ENCODE data around the gene ST3GAL3.
A peak's percentile ranks its signal among the peaks of the same experiment; 100 is the strongest.

Gene ST3GAL3, protein sequence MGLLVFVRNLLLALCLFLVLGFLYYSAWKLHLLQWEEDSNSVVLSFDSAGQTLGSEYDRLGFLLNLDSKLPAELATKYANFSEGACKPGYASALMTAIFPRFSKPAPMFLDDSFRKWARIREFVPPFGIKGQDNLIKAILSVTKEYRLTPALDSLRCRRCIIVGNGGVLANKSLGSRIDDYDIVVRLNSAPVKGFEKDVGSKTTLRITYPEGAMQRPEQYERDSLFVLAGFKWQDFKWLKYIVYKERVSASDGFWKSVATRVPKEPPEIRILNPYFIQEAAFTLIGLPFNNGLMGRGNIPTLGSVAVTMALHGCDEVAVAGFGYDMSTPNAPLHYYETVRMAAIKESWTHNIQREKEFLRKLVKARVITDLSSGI

DNA sequence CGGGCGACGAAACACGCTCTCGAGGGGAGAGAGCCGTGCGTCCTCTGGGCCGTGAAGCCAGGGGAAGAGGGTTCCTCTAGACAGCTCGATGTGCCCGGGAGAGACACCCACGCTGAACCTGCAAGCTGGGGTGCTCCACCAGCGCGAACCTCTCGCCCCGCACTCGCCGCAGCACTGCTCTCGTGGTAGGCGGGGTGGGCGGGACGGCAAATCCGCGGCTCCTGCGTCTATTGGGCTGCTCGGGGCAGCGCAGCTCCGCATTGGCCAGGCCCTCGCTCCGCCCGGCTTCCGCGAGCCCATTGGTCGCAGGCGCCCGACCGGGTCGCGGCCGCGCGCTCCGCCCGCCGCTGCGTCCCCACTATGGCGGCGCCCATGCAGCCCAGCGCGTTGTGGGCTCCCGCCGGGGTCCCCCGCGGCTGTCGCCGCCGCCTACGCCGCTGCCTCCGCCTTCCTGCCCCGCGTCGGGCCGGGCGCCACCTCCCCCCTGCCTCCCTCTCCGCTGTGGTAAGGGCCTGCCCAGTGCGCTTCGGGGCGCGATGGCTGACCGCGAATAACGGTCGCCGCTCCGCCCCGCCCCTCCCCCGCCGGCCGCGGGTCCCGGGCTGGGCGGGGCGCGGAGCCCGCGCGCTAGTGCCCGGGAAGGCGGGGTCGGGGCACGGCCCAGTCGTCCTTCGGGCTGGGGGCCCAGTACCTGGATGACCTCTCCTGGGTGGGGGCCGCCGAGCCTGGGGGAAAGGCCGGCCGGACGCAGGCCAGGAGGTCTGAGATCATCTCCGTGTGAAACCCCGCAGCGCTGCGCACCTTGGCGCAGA is at the start of gene ST3GAL3:
Gene ST3GAL3, plus strand, starts transcription at position 347 of the 812 bp plus-strand sequence. CDS start 28,727 bp downstream, outside the sequence.
- Mint-ChIP-seq H3K36me3 (peaks cover 40% of the 10 kb centered on the region), H3K4me1 (peaks cover 39% of the 10 kb centered on the region), H3K4me3 (peak within 1 kb of the TSS; percentile 92), H3K27ac (peak within 1 kb of the TSS; percentile 75), H3K9me3 (no peaks in the 10 kb centered on the region), H3K27me3 (no peaks in the 10 kb centered on the region)
- ATAC-seq: peak; percentile 98

DNA sequence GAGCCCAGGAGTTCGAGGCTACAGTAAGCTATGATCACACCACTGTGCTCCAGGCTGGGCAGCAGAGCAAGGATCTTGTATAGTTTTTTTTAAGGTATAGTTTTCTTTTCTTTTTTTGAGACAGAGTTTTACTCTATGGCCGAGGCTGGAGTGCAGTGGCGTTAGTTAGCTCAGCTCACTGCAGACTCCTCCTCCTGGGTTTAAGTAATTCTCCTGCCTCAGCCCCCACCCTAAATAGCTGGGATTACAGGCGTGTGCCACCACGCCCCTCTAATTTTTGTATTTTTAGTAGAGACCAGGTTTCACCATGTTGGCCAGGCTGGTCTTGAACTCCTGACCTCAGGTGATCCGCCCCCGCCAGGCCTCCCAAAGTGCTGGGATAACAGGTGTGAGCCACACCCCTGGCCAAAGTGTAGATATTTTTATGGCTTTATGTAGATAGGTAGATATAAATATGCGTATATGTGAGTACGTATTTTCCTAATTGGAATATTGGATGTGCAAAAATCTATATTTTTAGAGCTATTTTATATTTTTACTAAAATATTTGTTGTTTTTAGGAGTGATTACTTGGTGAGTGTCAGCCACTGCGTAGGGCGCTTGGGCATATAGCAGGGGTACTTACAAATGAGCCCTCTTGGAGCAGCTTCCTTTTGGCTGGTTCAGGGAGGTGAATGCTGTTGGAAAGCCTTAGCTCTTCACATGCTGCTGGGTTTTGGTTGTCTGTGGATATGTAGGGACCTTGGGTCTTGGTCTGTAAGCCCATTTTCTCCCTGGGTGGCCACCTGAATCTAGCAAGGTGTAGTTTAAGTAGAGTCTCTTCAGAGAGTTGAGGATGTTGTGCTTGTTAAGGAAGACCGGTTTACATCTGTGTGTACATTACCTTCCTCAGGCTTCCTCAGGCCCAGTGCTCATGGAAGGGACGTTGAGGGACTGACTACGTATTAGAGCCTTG is 47.8 kb upstream of the ST3GAL3 start:
- Mint-ChIP-seq H3K27ac (no peak overlapping the region), H3K9me3 (no peaks in the 10 kb centered on the region), H3K36me3 (peaks cover 58% of the 10 kb centered on the region), H3K4me1 (peaks cover 22% of the 10 kb centered on the region), H3K4me3 (no peak overlapping the region), H3K27me3 (no peaks in the 10 kb centered on the region)
- ATAC-seq: no peak

DNA sequence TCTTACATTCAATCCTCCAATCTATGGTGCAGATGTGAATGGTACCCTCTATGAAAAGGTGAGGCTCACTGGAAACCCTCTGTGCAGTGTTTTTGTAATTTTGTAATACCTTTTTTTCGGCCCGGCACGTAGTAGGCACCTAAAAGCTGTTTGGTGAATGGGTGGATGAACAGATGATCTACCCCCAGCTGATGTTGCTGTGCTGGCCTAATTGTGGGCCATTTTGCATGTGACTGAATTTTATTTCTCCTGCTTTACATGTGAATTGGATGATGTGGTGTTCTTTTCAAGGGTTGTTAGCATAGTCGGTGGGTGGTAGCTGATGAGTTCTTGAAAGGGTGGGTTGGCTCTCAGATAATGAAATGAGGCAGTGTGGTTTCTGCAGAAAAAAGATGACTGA is 47.0 kb upstream of the ST3GAL3 start:
- H3K27ac Mint-ChIP-seq: no peak overlapping the region
- peaks cover 59% of the 10 kb centered on the region for H3K36me3 Mint-ChIP-seq

DNA sequence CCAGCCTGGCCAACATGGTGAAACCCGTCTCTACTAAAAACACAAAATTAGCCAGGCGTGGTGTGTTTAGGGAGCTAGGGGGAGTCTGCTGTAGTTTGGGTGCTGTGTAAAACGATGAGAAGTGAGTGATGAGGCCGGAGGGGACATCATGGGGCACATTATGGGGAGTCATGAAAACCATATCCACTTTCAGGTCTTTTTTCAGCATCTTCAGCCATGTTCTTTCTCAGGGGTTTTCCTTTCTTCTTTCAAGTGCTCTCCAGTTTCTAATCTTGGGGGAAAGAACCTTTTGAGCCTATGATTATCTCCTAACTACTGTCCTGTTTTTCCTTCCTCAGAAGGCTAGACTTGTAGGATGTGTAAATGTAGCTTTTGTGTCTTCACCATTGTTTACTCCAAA is 43.0 kb upstream of the ST3GAL3 start:
- peaks cover 14% of the 10 kb centered on the region for H3K4me1 Mint-ChIP-seq
- H3K36me3 Mint-ChIP-seq: peaks cover 83% of the 10 kb centered on the region
- no peaks in the 10 kb centered on the region for H3K27me3 Mint-ChIP-seq
- H3K9me3 Mint-ChIP-seq: no peaks in the 10 kb centered on the region
- peak overlapping the region; percentile 38 for H3K27ac Mint-ChIP-seq
- ATAC-seq: no peak
- H3K4me3 Mint-ChIP-seq: no peak overlapping the region

More for the DNA sequence above, 47.0 kb upstream of the ST3GAL3 start:
- no peak for ATAC-seq
- Mint-ChIP-seq H3K27me3 (no peaks in the 10 kb centered on the region), H3K4me1 (peaks cover 25% of the 10 kb centered on the region), H3K9me3 (no peaks in the 10 kb centered on the region), H3K4me3 (no peak overlapping the region)

DNA sequence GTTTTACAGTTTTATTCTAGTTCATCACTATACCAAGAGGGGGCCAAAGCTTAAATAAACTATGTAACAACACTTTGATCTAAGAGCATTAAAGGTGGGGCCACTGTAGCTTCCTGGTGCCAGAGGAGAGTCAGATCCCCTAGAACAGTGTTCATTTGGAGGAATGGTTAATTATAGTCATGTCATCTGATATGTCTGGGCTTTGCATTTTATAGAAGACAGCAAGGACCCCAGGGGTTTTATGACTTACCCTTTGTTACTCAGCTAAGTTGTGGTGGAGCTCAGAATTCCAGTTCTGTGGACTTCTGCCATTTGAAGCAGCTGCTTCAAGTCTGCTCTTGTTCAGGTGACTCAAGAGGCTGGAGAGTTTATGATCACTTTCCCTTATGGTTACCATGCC is 40.7 kb upstream of the ST3GAL3 start:
- Mint-ChIP-seq H3K4me3 (no peak overlapping the region), H3K4me1 (peaks cover 14% of the 10 kb centered on the region), H3K27ac (no peak overlapping the region), H3K36me3 (peaks cover 81% of the 10 kb centered on the region), H3K27me3 (no peaks in the 10 kb centered on the region), H3K9me3 (no peaks in the 10 kb centered on the region)
- no peak for ATAC-seq

DNA sequence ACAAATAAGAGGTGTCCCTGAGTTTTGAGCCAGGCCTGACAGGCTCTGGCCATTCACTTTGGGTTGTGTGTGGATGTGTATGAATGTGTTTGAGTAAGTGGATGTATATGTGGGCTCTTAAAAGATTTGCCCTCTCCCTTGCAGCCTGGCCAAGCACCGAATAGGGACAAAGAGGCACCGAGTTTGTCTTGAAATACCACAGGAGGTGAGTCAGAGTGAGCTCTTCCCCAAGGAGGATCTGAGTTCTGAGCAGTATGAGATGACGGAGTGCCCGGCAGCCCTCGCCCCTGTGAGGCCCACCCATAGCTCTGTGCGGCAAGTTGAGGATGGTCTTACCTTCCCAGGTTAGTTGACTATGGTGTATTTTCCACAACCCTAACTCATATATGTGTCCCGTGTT is 38.4 kb upstream of the ST3GAL3 start:
- H3K4me3 Mint-ChIP-seq: no peak overlapping the region

DNA sequence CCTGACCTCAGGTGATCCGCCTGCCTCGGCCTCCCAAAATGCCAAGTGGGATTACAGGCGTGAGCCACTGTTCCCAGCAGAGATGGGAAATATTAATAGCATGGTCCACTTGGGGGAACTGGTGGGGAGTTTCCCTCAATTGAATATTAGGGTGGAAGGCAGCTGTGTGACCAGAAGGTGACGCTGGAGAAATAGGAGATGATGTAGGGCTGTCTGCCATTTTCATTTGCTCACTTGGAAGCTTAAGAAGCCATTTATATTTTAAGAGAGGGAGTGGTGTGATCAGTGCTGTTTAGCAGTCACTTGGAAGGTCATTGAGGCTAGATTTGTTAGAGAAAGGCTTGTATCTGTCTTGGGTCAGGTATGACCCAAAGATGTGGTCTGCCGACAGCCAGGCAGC is 37.5 kb upstream of the ST3GAL3 start:
- Mint-ChIP-seq H3K27ac (no peak overlapping the region), H3K4me1 (peaks cover 7% of the 10 kb centered on the region), H3K4me3 (no peak overlapping the region), H3K27me3 (no peaks in the 10 kb centered on the region), H3K36me3 (peaks cover 76% of the 10 kb centered on the region), H3K9me3 (no peaks in the 10 kb centered on the region)
- ATAC-seq: no peak

More for the DNA sequence above, 38.4 kb upstream of the ST3GAL3 start:
- peaks cover 16% of the 10 kb centered on the region for H3K4me1 Mint-ChIP-seq
- no peaks in the 10 kb centered on the region for H3K27me3 Mint-ChIP-seq
- ATAC-seq: no peak
- no peaks in the 10 kb centered on the region for H3K9me3 Mint-ChIP-seq
- peaks cover 80% of the 10 kb centered on the region for H3K36me3 Mint-ChIP-seq
- no peak overlapping the region for H3K27ac Mint-ChIP-seq

DNA sequence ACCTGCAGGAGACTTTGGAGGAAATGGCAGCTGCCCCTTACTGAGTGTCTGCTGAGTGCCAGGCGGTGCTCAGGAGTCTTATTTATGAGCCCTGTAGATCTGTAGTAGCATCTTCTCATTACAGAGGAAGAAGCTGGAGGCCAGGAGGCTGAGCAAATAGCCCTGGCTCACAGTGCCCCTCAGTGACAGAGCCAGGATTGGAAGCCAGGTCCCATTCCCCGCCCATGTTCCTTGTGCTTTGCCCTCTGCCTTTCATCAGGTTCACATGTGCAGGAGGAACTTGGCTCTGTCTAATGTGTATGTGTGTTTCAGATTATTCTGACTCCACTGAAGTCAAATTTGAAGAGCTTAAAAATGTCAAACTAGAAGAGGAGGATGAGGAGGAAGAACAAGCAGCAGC is 36.1 kb upstream of the ST3GAL3 start:
- Mint-ChIP-seq H3K27ac (no peak overlapping the region), H3K4me3 (no peak overlapping the region), H3K4me1 (peaks cover 12% of the 10 kb centered on the region), H3K9me3 (no peaks in the 10 kb centered on the region), H3K36me3 (peaks cover 78% of the 10 kb centered on the region), H3K27me3 (no peaks in the 10 kb centered on the region)
- ATAC-seq: no peak

DNA sequence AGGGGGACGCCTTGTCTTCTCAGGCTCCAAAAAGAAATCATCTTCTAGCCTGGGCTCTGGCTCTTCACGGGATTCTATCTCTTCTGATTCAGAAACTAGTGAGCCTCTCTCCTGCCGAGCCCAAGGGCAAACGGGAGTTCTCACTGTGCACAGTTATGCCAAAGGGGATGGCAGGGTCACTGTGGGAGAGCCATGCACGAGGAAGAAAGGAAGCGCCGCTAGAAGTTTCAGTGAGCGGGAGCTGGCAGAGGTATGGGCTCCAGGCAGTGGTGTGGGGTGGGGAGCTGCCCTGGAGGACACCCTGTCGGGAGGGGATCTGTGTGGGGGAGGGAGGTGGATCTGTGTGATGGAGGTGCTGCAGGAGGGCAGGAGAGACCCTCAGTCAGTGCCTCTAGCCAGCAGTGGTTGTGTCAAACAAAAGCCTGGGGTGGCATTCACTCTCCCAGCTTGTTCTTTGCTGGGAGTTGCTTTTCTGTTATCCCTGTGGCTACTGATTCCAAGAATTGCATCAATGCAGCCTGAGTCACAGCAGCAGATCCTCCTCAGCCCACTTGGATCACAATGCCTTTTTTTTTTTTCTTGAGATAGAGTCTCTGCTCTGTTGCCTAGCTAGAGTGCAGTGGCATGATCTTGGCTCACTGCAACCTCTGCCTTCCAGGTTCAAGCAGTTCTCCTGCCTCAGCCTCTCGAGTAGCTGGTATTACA is 35.6 kb upstream of the ST3GAL3 start:
- Mint-ChIP-seq H3K27ac (no peak overlapping the region), H3K4me1 (peaks cover 12% of the 10 kb centered on the region), H3K9me3 (no peaks in the 10 kb centered on the region), H3K36me3 (peaks cover 75% of the 10 kb centered on the region), H3K27me3 (no peaks in the 10 kb centered on the region), H3K4me3 (no peak overlapping the region)
- ATAC-seq: no peak

DNA sequence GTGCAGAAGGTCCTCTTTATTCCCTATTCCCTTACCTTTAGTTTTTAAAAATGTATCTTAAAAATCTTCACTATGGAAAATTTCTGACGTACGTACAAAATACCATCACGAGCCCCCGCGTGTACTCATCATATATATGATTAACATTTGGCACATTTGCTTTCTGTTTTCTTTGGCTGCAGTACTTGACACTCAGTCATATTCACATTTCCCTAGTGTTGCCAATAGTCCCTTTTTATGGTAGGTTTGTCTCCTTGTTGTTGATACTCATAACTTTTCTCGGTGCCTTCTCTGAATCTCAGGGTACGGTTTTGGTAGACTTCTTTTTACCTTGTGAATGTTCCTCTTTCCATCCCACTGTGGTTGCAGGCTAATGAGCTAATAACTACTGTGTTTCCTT is 34.1 kb upstream of the ST3GAL3 start:
- H3K4me3 Mint-ChIP-seq: no peak overlapping the region
- H3K27me3 Mint-ChIP-seq: no peaks in the 10 kb centered on the region
- H3K4me1 Mint-ChIP-seq: peaks cover 22% of the 10 kb centered on the region
- no peak for ATAC-seq
- peaks cover 75% of the 10 kb centered on the region for H3K36me3 Mint-ChIP-seq
- H3K9me3 Mint-ChIP-seq: no peaks in the 10 kb centered on the region
- no peak overlapping the region for H3K27ac Mint-ChIP-seq

DNA sequence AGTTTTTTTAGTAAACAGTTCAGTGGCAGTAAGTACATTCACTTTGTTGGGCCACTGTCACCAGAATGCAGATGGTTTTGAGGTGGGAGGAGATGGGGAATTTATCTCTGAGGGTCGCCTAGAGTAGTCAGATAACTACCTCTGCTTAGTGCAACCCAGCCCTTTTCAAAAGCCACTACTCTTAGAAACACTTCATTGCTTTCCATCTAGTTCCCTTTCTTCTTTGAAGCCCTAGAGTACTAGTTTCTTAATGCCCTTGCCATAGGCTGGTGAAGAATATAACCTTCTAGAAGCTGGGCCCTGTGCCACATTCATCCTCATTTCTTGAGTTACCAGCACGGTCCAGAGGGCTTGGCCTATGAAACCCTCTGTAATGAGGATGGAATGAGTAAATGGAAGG is 28.4 kb upstream of the ST3GAL3 start:
- peaks cover 54% of the 10 kb centered on the region for H3K36me3 Mint-ChIP-seq
- peaks cover 18% of the 10 kb centered on the region for H3K4me1 Mint-ChIP-seq
- ATAC-seq: peak; percentile 53
- no peaks in the 10 kb centered on the region for H3K9me3 Mint-ChIP-seq
- no peak overlapping the region for H3K4me3 Mint-ChIP-seq
- H3K27me3 Mint-ChIP-seq: no peaks in the 10 kb centered on the region
- no peak overlapping the region for H3K27ac Mint-ChIP-seq

DNA sequence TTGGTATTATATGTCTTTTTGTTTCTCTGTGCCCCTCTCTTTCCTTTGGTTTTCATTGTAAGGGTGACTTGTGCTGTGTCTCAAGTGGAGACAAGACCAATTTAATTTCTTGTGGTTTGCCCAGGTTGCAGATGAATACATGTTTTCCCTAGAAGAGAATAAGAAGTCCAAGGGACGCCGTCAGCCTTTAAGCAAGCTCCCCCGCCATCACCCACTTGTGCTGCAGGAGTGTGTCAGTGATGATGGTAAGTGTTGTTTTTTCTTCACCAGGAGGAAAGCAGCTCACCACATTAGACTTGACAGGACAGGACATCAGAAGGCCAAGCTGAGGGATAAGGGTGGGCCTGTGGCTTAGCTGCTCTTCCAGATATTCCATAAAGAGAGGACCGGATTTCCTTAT is 23.8 kb upstream of the ST3GAL3 start:
- no peak overlapping the region for H3K4me3 Mint-ChIP-seq

DNA sequence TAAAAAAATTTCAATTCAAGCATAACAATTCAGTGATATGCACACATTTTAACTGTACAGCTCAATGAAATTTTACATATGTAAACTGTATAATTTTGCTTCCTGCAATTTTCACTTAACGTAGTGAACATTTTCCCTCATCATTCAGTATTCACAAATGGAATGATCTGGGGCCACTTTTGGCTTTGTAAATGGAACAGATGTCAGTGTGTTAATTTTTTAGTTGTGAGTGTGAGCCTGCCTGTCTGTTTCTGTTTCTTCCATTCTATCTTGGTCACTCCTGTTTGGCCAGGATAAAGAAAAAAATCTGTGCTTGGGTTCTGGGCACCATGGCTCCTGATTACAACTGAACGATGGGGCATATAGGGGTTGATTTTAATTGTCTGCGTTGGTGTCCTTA is 20.5 kb upstream of the ST3GAL3 start:
- no peak overlapping the region for H3K4me3 Mint-ChIP-seq
- no peak for ATAC-seq
- H3K27me3 Mint-ChIP-seq: no peaks in the 10 kb centered on the region
- no peaks in the 10 kb centered on the region for H3K4me1 Mint-ChIP-seq
- H3K36me3 Mint-ChIP-seq: peaks cover 63% of the 10 kb centered on the region
- H3K27ac Mint-ChIP-seq: no peak overlapping the region
- H3K9me3 Mint-ChIP-seq: no peaks in the 10 kb centered on the region

More for the DNA sequence above, 23.8 kb upstream of the ST3GAL3 start:
- Mint-ChIP-seq H3K36me3 (peaks cover 60% of the 10 kb centered on the region), H3K4me1 (no peaks in the 10 kb centered on the region), H3K9me3 (no peaks in the 10 kb centered on the region), H3K27me3 (no peaks in the 10 kb centered on the region), H3K27ac (no peak overlapping the region)
- no peak for ATAC-seq

DNA sequence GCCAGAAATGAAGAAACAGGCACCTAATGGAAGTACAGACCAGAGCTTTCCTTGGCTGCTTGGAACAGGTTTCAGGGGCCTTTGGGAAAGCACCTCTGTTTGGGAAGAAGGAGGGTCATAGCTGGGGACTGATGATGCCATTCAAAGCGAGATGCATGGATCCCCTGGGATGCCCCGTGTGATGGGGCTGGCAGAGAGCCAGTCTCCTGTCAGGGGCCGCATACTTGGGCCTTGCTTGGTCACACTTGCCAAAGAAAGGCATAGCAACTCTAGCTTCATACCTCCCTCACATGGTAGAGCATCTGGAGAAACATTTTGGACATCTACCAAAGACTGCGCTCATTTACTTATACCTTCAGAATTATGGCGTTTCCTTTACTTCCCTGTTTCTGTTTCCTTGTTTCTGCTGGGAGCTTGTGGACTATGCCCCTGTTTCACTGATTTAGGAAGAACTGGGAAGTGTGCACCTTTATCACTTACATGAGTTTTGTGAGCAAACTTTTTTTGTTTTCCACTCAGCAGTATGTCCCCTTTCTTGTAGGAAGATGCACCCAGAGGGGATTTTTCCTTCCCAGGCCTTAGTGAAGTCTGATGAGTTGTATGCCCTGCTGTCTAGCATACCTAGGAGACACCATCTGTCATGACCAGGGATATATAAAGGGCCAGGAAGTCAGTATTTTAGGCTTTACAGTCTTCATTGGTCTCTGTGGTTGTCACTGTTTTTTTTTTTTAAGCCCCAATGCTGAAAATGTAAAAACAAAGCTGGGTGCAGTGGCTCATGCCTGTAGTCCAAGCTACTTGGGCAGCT is 19.8 kb upstream of the ST3GAL3 start:
- Mint-ChIP-seq H3K9me3 (no peaks in the 10 kb centered on the region), H3K27me3 (no peaks in the 10 kb centered on the region), H3K27ac (no peak overlapping the region), H3K4me1 (no peaks in the 10 kb centered on the region), H3K4me3 (no peak overlapping the region), H3K36me3 (peaks cover 70% of the 10 kb centered on the region)
- no peak for ATAC-seq
